Epithelial cell of esophagus (primary cell): ENCODE measurements around the gene VAX1.

ENCODE experiments used
- DNase-seq: peaks from one replicate; pipeline ENCODE4 v3.0.0; 2010; ENCODE audit warnings: low read depth
- H3K4me3 ChIP-seq: 2 replicates; pipeline ENCODE4 v1.5.1; 2011; ENCODE audit warnings: mild to moderate bottlenecking, low read length, control low read depth
- TF ChIP-seq, protein P1 (sequence below): IDR thresholded peaks from 2 replicates; pipeline ENCODE4 v1.5.1; 2011; ENCODE audit warnings: low read depth, mild to moderate bottlenecking, low read length, control low read depth, inconsistent platforms; ENCODE audit not compliant: insufficient read depth; ENCODE audit errors: missing control alignments

Gene VAX1

GRCh38 chr10:117138838-117139580, 939 bp upstream of the VAX1 start:
- TF ChIP-seq, protein P1, sequence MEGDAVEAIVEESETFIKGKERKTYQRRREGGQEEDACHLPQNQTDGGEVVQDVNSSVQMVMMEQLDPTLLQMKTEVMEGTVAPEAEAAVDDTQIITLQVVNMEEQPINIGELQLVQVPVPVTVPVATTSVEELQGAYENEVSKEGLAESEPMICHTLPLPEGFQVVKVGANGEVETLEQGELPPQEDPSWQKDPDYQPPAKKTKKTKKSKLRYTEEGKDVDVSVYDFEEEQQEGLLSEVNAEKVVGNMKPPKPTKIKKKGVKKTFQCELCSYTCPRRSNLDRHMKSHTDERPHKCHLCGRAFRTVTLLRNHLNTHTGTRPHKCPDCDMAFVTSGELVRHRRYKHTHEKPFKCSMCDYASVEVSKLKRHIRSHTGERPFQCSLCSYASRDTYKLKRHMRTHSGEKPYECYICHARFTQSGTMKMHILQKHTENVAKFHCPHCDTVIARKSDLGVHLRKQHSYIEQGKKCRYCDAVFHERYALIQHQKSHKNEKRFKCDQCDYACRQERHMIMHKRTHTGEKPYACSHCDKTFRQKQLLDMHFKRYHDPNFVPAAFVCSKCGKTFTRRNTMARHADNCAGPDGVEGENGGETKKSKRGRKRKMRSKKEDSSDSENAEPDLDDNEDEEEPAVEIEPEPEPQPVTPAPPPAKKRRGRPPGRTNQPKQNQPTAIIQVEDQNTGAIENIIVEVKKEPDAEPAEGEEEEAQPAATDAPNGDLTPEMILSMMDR: no peak
- no peak for DNase-seq
- no peak overlapping the region for H3K4me3 ChIP-seq

- peak; percentile 33 for DNase-seq
- peak overlapping the region; percentile 24 for H3K4me3 ChIP-seq
- TF ChIP-seq, protein P1: no peak
Observed at GRCh38 chr10:117137031-117137910, 799 bp downstream of the VAX1 start.

DNA sequence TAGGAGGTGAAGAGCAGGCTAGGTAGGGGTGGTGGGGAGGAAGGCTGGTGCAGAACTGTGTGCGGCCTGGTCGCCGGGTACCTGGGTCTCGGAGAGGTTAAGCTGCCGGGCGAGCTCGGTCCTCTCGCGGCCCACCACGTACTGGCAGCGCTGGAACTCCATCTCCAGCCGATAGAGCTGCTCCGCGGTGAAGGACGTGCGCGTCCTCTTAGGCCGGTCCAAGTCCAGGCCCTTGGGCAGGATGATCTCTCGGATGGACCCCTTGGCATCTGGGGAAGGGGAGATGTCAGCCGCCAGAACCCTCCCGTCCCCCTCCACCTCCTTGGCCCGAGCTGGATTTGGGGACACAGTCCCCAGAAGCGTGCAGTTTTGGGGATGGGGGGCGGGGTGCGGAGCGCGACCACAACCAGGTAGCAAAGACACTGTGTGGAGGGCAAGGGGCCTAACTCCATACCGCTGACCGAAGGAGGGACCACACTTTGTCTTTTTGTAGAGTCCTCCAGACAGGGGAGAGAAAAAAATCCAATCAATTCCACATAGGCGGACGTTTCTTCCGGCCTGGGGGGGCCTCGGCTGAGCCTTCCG, 1.6 kb downstream of the VAX1 start:
- no peak for DNase-seq
- no peak overlapping the region for H3K4me3 ChIP-seq
- TF ChIP-seq, protein P1: no peak

- H3K4me3 ChIP-seq: no peak overlapping the region
- TF ChIP-seq, protein P1: no peak
- no peak for DNase-seq
Observed at GRCh38 chr10:117135480-117136140, 2.5 kb downstream of the VAX1 start.

GRCh38 chr10:117135026-117135372, 3.1 kb downstream of the VAX1 start:
- DNase-seq: no peak
- H3K4me3 ChIP-seq: no peak overlapping the region
- TF ChIP-seq, protein P1: no peak

GRCh38 chr10:117134306-117135025, 3.6 kb downstream of the VAX1 start:
- H3K4me3 ChIP-seq: no peak overlapping the region
- DNase-seq: peak; percentile 48

More at GRCh38 chr10:117134306-117135025, 3.6 kb downstream of the VAX1 start:
- TF ChIP-seq, protein P1: no peak
